BLaER1 treated with 17β-estradiol and CSF1 and Interleukin-3, amounts not matched to agents 10 nM and 100 nM (cell line): Measurements from ENCODE around the gene IL2RA.
"Not testable (repeated sequence)": the region's sequence is repeated elsewhere in the genome, so short reads cannot be mapped to it uniquely, and the experiment has no call there.

ENCODE experiments used
- H3K27ac ChIP-seq, 11 experiments: shearing (Covaris generic); formaldehyde crosslinking; 2 replicates each; pipeline ENCODE4 v1.8.1; 2022
- H3K27me3 ChIP-seq, 11 experiments: shearing (Covaris generic); formaldehyde crosslinking; 2 replicates each; pipeline ENCODE4 v1.8.1; 2022
- H3K36me3 ChIP-seq, 11 experiments: shearing (Covaris generic); formaldehyde crosslinking; 2 replicates each; pipeline ENCODE4 v1.8.1; 2022
- H3K4me1 ChIP-seq, 10 experiments: shearing (Covaris generic); formaldehyde crosslinking; 2 replicates each; pipeline ENCODE4 v1.8.1; 2022
- H3K4me2 ChIP-seq, 11 experiments: shearing (Covaris generic); formaldehyde crosslinking; 2 replicates each; pipeline ENCODE4 v1.8.1; 2022
- H3K4me3 ChIP-seq, 10 experiments: shearing (Covaris generic); formaldehyde crosslinking; 2 replicates each; pipeline ENCODE4 v1.8.1; 2022
- H3K9ac ChIP-seq, 11 experiments: shearing (Covaris generic); formaldehyde crosslinking; 2 replicates each; pipeline ENCODE4 v1.8.1; 2022
- H3K9me3 ChIP-seq, 11 experiments: shearing (Covaris generic); formaldehyde crosslinking; replicated peaks in 1 of 11; 2 replicates each; pipeline ENCODE4 v1.8.1; 2022
- H4K20me1 ChIP-seq, 11 experiments: shearing (Covaris generic); formaldehyde crosslinking; 2 replicates each; pipeline ENCODE4 v1.8.1; 2022
- Cebpa-rat ChIP-seq, 11 experiments: shearing (Covaris generic); IDR thresholded peaks; 2 replicates each; pipeline ENCODE4 v1.8.1; 2022

IL2RA gene

DNA sequence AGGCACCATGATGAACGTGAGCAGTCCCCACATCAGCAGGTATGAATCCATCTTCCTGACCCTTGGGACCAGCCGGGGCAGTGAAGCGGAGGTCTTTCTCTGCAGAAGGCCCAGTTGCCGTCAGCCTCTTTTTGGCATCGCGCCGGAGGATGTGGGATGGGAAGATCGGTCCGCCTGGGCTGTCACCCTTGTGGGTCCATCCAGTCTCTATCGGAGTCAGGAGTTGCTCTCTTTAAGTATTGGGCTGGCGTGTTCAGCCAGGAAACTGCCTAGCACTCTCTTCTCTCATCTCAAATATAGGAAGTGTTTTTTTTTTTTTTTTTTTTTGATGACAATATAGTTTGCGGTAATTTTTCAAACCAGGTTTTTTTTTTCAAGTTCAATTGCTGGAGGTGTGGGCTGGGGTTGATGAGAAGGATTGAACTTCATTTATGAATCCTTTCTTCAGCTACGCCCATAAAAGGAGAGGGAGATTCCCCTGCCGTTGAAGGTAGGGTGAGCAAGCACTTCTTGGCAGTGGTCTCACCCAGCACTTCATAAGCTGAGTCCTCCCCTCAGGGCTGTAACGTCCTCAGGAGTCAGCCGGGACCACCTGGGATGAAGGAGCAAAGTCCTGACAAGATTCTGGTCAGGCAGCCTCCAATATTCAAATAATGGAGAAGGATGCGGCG is at the start of gene IL2RA:
Gene IL2RA, minus strand, starts transcription at position 267 of the 671 bp plus-strand sequence. Its CDS starts 216 bp downstream, at position 51.
- H4K20me1 ChIP-seq: no peaks in the 10 kb centered on the region
- TF ChIP-seq Cebpa-rat (IDR thresholded peaks at IDR 0.05): no peak
- H3K4me2 ChIP-seq: peak within 1 kb of the TSS; percentile 60 to 95 (median 72)
- no peaks in the 10 kb centered on the region for H3K27me3 ChIP-seq
- H3K27ac ChIP-seq: peak within 1 kb of the TSS in 6 of 11 experiments; percentile 9 to 55 (median 34); a peak in 6 of 22 replicates
- peak within 1 kb of the TSS in 5 of 11 experiments; percentile 13 to 78 (median 46); a peak in 6 of 22 replicates for H3K9ac ChIP-seq
- peaks cover 41 to 88% (median 57%) of the 10 kb centered on the region in 10 experiments for H3K4me1 ChIP-seq
- peak within 1 kb of the TSS in 6 of 10 experiments; percentile 24 to 65 (median 56); a peak in 11 of 20 replicates for H3K4me3 ChIP-seq
- H3K9me3 ChIP-seq: no peaks in the 10 kb centered on the region
- H3K36me3 ChIP-seq: peaks cover 0 to 3% (median 0%) of the 10 kb centered on the region in 11 experiments; a peak in 1 of 22 replicates

DNA sequence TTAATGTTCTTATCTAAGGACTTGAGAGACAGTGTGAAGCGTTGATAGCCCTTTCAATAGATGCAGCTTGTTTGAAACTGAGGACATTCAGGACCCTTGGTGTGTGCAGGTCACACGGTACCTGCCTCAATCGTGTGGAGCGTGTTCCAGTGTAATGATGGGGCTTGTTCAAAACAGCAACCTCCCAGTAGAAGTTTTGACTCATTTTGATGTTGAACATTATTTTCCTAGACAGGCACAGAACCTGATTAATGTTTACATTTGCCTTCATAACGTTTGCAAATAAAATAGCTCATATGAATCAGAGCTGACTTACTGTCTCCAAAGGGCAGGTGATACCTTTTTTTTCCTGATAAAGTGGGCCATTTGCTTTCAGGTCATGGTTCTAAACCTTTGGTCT is 48.0 kb upstream of the IL2RA start:
- H3K27ac ChIP-seq: no peak overlapping the region
- H3K4me3 ChIP-seq: no peak overlapping the region
- H3K9ac ChIP-seq: no peak overlapping the region
- peaks cover 0 to 11% (median 4%) of the 10 kb centered on the region in 10 experiments; a peak in 7 of 20 replicates for H3K4me1 ChIP-seq
- H3K27me3 ChIP-seq: no peaks in the 10 kb centered on the region
- no peaks in the 10 kb centered on the region for H3K9me3 ChIP-seq
- H3K36me3 ChIP-seq: peaks cover 96 to 100% (median 97%) of the 10 kb centered on the region in 11 experiments
- TF ChIP-seq Cebpa-rat (IDR thresholded peaks at IDR 0.05): no peak
- peaks cover 16 to 91% (median 68%) of the 10 kb centered on the region in 11 experiments; a peak in 21 of 22 replicates for H4K20me1 ChIP-seq
- no peak overlapping the region for H3K4me2 ChIP-seq

DNA sequence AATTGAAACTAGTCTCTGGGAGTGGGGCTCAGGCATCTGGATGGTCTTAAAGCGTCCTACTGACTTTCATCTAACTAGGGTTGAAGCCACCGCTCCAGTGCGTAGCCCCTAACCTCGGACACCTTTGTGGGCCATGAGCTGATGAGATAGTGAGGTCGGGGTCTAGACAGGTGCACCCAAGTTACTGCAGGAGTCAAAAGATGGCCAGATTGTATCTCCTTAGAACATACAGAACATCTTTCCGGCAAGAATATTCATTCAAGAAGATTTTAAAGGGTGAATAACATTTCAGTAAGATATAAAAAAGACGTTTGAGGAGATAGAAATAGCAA is 47.2 kb upstream of the IL2RA start:
- no peaks in the 10 kb centered on the region for H3K9me3 ChIP-seq
- no peak overlapping the region; a peak in 1 of 22 replicates for H3K4me2 ChIP-seq
- no peak overlapping the region for H3K4me3 ChIP-seq
- peaks cover 95 to 100% (median 97%) of the 10 kb centered on the region in 11 experiments for H3K36me3 ChIP-seq
- H3K9ac ChIP-seq: no peak overlapping the region
- H3K27ac ChIP-seq: no peak overlapping the region
- H3K27me3 ChIP-seq: no peaks in the 10 kb centered on the region
- no peak for TF ChIP-seq Cebpa-rat (IDR thresholded peaks at IDR 0.05)
- H4K20me1 ChIP-seq: peaks cover 23 to 92% (median 76%) of the 10 kb centered on the region in 11 experiments; a peak in 21 of 22 replicates
- H3K4me1 ChIP-seq: peaks cover 0 to 11% (median 4%) of the 10 kb centered on the region in 10 experiments; a peak in 7 of 20 replicates

DNA sequence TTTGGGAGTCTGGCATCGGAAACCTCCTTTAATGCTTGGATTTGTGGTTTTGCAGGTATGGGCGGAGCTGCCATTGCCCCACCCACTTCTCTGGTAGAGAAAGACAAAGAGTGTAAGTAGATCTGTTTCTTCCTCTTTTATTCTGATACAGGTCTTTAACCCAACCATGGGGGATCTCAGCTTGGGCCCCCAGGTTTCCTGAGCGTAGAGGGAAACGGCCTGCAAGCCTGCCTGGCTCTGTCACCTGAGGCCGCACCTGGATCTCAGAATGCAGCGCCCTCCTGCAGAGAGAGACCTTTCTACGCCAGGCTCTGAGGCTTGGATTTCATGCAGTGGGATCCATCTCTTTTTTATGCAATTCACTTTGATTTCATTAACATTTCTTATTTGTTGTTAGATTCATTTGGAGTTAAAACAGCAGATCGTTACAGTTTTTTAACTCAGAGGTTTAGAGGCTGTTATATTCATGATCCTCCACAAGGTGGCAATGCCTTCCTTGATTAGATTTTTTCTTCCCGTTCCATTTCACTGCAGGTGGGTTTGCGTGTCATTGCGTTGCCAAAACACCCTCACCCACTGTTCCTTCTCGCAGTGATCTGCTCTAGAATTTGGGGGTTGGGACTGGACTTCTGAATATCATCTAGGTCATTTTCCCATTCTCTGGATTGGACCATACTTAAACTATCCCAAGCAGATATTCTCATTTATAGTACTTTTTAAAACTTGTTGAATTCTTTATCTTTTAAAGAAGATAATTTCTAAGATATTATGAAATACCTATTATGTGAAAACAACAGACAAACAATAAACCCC is 46.7 kb upstream of the IL2RA start:
- Histone ChIP-seq H3K9me3 (no peaks in the 10 kb centered on the region), H4K20me1 (peaks cover 29 to 95% (median 81%) of the 10 kb centered on the region in 11 experiments; a peak in 21 of 22 replicates), H3K4me2 (no peak overlapping the region; a peak in 2 of 22 replicates), H3K4me3 (no peak overlapping the region), H3K27ac (no peak overlapping the region), H3K27me3 (no peaks in the 10 kb centered on the region), H3K4me1 (peaks cover 0 to 11% (median 4%) of the 10 kb centered on the region in 10 experiments; a peak in 7 of 20 replicates), H3K9ac (no peak overlapping the region), H3K36me3 (peaks cover 94 to 100% (median 97%) of the 10 kb centered on the region in 11 experiments)
- no peak for TF ChIP-seq Cebpa-rat (IDR thresholded peaks at IDR 0.05)

DNA sequence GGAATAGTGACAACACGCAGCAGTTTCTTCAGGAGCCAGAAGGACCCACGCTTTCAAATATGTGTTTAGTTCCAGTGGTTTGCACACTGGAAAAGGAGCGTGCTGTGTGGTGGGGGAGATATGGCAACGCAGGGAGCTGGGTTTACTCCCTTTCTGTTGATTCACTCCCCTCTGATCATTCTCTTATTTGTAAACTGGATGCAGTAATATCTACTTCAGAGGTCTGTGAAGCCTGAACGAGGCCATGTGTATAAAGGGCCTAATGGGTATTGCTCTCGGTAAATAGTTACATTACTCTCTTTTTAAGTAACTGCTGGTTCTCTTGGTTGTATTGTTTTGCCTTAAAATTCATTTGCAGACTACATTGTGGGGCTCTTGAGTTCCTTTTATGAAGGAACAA is 45.9 kb upstream of the IL2RA start:
- TF ChIP-seq Cebpa-rat (IDR thresholded peaks at IDR 0.05): no peak
- Histone ChIP-seq H3K4me1 (peaks cover 0 to 11% (median 4%) of the 10 kb centered on the region in 10 experiments; a peak in 7 of 20 replicates), H4K20me1 (peaks cover 36 to 99% (median 89%) of the 10 kb centered on the region in 11 experiments; a peak in 21 of 22 replicates)

DNA sequence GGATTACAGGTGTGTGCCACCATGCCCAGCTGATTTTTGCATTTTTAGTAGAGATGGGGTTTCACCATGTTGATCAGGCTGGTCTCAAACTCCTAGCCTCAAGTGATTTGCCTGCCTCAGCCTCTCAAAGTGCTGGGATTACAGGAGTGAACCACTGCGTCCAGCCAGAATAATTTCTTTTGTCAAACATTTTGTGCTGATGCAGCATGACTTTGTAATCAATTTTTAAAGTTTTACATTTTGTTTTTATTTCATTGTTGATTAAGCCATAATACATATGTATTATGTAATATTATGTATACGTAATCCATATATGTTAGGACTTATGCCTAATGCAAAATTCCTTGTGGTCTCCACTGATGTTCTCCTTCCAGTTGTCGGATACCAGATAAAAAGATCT is 45.4 kb upstream of the IL2RA start:
- not testable (repeated sequence) for H3K27ac ChIP-seq, H3K9me3 ChIP-seq, H3K9ac ChIP-seq, H3K4me3 ChIP-seq, H3K4me2 ChIP-seq, H3K27me3 ChIP-seq
- peaks cover 94 to 100% (median 97%) of the 10 kb centered on the region in 11 experiments for H3K36me3 ChIP-seq
- peaks cover 41 to 99% (median 89%) of the 10 kb centered on the region in 11 experiments; a peak in 21 of 22 replicates for H4K20me1 ChIP-seq
- peaks cover 0 to 11% (median 4%) of the 10 kb centered on the region in 10 experiments; a peak in 7 of 20 replicates for H3K4me1 ChIP-seq

More for the DNA sequence above, 45.9 kb upstream of the IL2RA start:
- Histone ChIP-seq H3K4me3 (no peak overlapping the region), H3K27me3 (no peaks in the 10 kb centered on the region), H3K27ac (no peak overlapping the region), H3K9ac (no peak overlapping the region), H3K4me2 (no peak overlapping the region), H3K9me3 (no peaks in the 10 kb centered on the region), H3K36me3 (peaks cover 94 to 100% (median 97%) of the 10 kb centered on the region in 11 experiments)

DNA sequence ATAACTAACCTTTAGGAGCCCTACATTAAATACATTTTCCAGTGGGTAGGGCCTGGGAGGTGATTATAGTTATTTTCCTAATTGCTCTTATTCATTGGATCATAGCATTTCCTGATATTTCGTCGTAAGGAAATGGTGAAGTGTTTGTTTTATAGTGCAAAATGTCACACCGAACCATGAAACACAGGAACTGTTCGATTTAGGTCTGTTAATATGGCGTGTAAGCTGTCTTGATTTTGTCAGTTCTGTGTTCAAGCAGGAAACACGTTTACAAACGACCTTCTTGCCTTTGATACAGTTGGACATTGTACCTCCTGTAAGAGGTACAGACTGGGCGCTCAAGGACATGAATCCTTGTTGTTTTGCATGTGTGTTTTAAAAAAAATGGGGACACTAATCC is 41.4 kb upstream of the IL2RA start:
- H3K36me3 ChIP-seq: peaks cover 96 to 100% (median 99%) of the 10 kb centered on the region in 11 experiments
- TF ChIP-seq Cebpa-rat (IDR thresholded peaks at IDR 0.05): no peak
- H3K4me2 ChIP-seq: no peak overlapping the region
- H3K27me3 ChIP-seq: no peaks in the 10 kb centered on the region
- no peaks in the 10 kb centered on the region for H3K9me3 ChIP-seq
- H4K20me1 ChIP-seq: peaks cover 58 to 100% (median 90%) of the 10 kb centered on the region in 11 experiments
- H3K27ac ChIP-seq: no peak overlapping the region
- peaks cover 0 to 4% (median 1%) of the 10 kb centered on the region in 10 experiments; a peak in 7 of 20 replicates for H3K4me1 ChIP-seq
- no peak overlapping the region for H3K4me3 ChIP-seq
- H3K9ac ChIP-seq: 0 out of 22 replicates have a peak overlapping the region, but pooled peaks of 1 of the 11 experiments have one; percentile 11

DNA sequence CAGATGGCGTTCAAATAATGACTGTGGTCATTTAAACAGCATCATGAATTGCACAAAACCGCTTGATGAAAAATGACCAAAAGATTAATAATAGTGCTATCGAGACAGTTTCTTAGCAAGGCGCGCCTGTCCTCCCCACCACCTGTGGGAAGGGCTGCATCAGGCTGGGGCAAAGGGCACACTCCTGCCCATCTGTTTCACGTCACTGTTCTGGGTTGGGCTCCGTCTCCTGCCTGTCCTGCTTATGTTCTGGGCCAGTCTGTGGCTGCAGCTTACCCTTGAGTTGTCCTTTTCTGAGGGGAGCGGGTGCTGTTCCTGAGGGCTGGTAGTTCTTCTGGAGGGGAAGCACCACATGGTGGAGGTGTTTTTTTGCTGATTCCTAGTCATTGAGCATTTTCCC is 40.0 kb upstream of the IL2RA start:
- TF ChIP-seq Cebpa-rat (IDR thresholded peaks at IDR 0.05): no peak
- Histone ChIP-seq H3K36me3 (peaks cover 96 to 100% (median 99%) of the 10 kb centered on the region in 11 experiments), H3K4me3 (no peak overlapping the region), H3K27ac (no peak overlapping the region), H3K4me2 (no peak overlapping the region), H3K4me1 (no peaks in the 10 kb centered on the region), H3K9me3 (no peaks in the 10 kb centered on the region), H3K27me3 (no peaks in the 10 kb centered on the region), H3K9ac (no peak overlapping the region), H4K20me1 (peaks cover 62 to 100% (median 94%) of the 10 kb centered on the region in 11 experiments)

DNA sequence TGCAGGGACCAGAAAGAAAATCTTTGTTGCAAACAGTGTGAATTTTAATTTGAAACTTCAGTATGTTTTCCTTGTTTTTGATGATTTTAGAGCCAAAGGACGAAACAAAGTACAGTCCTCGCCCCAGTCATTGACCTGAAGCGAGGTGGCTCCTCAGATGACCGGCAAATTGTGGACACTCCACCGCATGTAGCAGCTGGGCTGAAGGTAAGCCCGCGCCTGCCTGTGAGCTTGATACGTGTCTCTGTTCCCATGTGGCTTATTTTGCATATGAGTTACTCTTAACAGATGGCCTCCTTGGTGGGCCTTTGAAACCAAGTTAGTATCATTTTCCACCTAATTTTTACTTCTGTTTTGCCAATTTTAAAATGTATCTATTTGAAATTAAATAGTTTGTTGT is 39.0 kb upstream of the IL2RA start:
- Histone ChIP-seq H3K27me3 (no peaks in the 10 kb centered on the region), H3K4me2 (no peak overlapping the region)
- no peak for TF ChIP-seq Cebpa-rat (IDR thresholded peaks at IDR 0.05)

More for the DNA sequence above, 39.0 kb upstream of the IL2RA start:
- Histone ChIP-seq H3K9ac (no peak overlapping the region; a peak in 1 of 22 replicates), H3K4me1 (peaks cover 0 to 1% (median 0%) of the 10 kb centered on the region in 10 experiments; a peak in 4 of 20 replicates), H3K36me3 (peaks cover 92 to 100% (median 96%) of the 10 kb centered on the region in 11 experiments), H3K27ac (no peak overlapping the region), H3K4me3 (no peak overlapping the region), H4K20me1 (peaks cover 70 to 100% (median 97%) of the 10 kb centered on the region in 11 experiments), H3K9me3 (no peaks in the 10 kb centered on the region)
